ENCODE data around the gene CARF.

GRCh38 chr2:202941771-202942170, 29.7 kb downstream of the CARF start:
- TF ChIP-seq CTCF (IDR thresholded peaks at IDR 0.05 in 8 of 11, conservative IDR thresholded peaks at IDR 0.05 in 3 of 11), result no peak
- no peak for TF ChIP-seq POLR2A (IDR thresholded peaks at IDR 0.05)
- TF ChIP-seq POLR2AphosphoS5 (IDR thresholded peaks at IDR 0.05), result no peak

All from spleen (tissue), 7 donors.